Fibroblast of villous mesenchyme (primary cell): ENCODE measurements around the gene PKDREJ. TPM values are rescaled to one million over a fixed set of nuclear protein-coding genes. Genes with fewer than 3 reads are reported as not detected.

Experiments
- DNase-seq: peaks from one replicate; pipeline ENCODE4 v3.0.0-alpha.2; 2010; ENCODE audit warnings: low read depth
- H3K4me3 ChIP-seq: 2 replicates; pipeline ENCODE4 v1.5.1; 2011; ENCODE audit warnings: low read depth, mild to moderate bottlenecking, low read length
- total RNA-seq: library from RNA; depleted of rRNA; stranded (reverse); fragments of >200 nt; gene quantifications from 2 replicates; pipeline ENCODE4 v1.2.3, GENCODE V29; 2012
- TF ChIP-seq, protein P1 (sequence below): IDR thresholded peaks from 2 replicates; pipeline ENCODE4 v1.5.1; 2012; ENCODE audit warnings: low read depth, mild to moderate bottlenecking, low read length; ENCODE audit not compliant: insufficient read depth

Gene PKDREJ
- total RNA-seq, 1 donor: not detected

- TF ChIP-seq, protein P1, sequence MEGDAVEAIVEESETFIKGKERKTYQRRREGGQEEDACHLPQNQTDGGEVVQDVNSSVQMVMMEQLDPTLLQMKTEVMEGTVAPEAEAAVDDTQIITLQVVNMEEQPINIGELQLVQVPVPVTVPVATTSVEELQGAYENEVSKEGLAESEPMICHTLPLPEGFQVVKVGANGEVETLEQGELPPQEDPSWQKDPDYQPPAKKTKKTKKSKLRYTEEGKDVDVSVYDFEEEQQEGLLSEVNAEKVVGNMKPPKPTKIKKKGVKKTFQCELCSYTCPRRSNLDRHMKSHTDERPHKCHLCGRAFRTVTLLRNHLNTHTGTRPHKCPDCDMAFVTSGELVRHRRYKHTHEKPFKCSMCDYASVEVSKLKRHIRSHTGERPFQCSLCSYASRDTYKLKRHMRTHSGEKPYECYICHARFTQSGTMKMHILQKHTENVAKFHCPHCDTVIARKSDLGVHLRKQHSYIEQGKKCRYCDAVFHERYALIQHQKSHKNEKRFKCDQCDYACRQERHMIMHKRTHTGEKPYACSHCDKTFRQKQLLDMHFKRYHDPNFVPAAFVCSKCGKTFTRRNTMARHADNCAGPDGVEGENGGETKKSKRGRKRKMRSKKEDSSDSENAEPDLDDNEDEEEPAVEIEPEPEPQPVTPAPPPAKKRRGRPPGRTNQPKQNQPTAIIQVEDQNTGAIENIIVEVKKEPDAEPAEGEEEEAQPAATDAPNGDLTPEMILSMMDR: no peak
- no peak for DNase-seq
- H3K4me3 ChIP-seq: no peak overlapping the region
Measured at GRCh38 chr22:46280063-46280817, 17.1 kb upstream of the PKDREJ start.

GRCh38 chr22:46278656-46279645, 15.8 kb upstream of the PKDREJ start:
- TF ChIP-seq, protein P1: no peak
- no peak overlapping the region for H3K4me3 ChIP-seq
- no peak for DNase-seq

DNA sequence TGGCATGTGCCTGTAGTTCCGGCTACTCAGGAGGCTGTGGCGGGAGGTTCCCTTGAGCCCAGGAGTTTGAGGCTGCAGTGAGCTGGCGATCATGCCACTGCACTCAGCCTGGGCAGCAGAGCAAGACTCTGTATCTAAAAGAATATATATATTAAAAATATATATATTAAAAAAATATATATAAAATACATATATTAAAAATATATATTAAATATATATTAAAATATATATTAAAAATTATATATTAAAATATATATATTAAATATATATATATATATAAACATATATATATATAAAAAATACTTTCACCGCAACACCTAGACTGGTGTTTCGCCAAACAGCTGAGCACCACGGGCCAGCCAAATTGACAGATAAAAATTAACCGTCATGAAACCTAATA, 13.4 kb upstream of the PKDREJ start:
- TF ChIP-seq, protein P1: no peak
- DNase-seq: no peak

GRCh38 chr22:46275455-46276122, 12.4 kb upstream of the PKDREJ start:
- DNase-seq: no peak
- H3K4me3 ChIP-seq: no peak overlapping the region
- TF ChIP-seq, protein P1: no peak

More for the DNA sequence above, 13.4 kb upstream of the PKDREJ start:
- no peak overlapping the region for H3K4me3 ChIP-seq

GRCh38 chr22:46274381-46274780, 11.2 kb upstream of the PKDREJ start:
- no peak overlapping the region for H3K4me3 ChIP-seq
- TF ChIP-seq, protein P1: no peak
- DNase-seq: no peak

- H3K4me3 ChIP-seq: no peak overlapping the region
- DNase-seq: no peak
- TF ChIP-seq, protein P1: no peak
Measured at GRCh38 chr22:46273432-46274148, 10.4 kb upstream of the PKDREJ start.
